Ovary (tissue), 3 donors: ENCODE data around the gene PCSK5.
"Not testable (repeated sequence)": the region's sequence is repeated elsewhere in the genome, so short reads cannot be mapped to it uniquely, and the experiment has no call there.

Experiments used
- CTCF ChIP-seq, 3 donors: fragments of 450-650 bp in 2 of 3; fragments of 200-600 bp in 1 of 3; IDR thresholded peaks; one replicate each; pipeline versions ENCODE4 v1.5.1 to v1.8.0; 2016 to 2022; ENCODE audit warnings: antibody characterized with exemption in 3 of 3, mild to moderate bottlenecking in 1 of 3
- EP300 ChIP-seq: sonication (generic); formaldehyde crosslinking; IDR thresholded peaks from one replicate; pipeline ENCODE4 v1.6.1; 2017; ENCODE audit warnings: antibody characterized with exemption
- POLR2A ChIP-seq: fragments of 450-650 bp; IDR thresholded peaks from one replicate; pipeline ENCODE4 v1.6.1; 2017; ENCODE audit warnings: antibody characterized with exemption, mild to moderate bottlenecking, moderate library complexity
- donor health status: DM: no; HTN: no; CAD: no.

- not testable (repeated sequence) for TF ChIP-seq CTCF (IDR thresholded peaks at IDR 0.05); POLR2A; EP300
These were observed 21.9 kb upstream of the PCSK5 start for GRCh38 chr9:75868526-75868925.
